A549 treated with Mapracorat at 1 μM for 4 hours (cell line): ENCODE results near the gene BMP8B. TPM values are rescaled to one million over a fixed set of nuclear protein-coding genes. Genes with fewer than 3 reads are reported as not detected.

Experiments
- total RNA-seq: library from RNA; stranded (reverse); fragments of 200-300 nt; extraction: Qiagen RNA extraction; gene quantifications from 5 replicates; pipeline ENCODE4 v1.2.3, GENCODE V29; 2022

The BMP8B gene, protein sequence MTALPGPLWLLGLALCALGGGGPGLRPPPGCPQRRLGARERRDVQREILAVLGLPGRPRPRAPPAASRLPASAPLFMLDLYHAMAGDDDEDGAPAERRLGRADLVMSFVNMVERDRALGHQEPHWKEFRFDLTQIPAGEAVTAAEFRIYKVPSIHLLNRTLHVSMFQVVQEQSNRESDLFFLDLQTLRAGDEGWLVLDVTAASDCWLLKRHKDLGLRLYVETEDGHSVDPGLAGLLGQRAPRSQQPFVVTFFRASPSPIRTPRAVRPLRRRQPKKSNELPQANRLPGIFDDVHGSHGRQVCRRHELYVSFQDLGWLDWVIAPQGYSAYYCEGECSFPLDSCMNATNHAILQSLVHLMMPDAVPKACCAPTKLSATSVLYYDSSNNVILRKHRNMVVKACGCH
- 4.0 to 5.5 TPM (median 4.7 TPM) in 5 replicates for total RNA-seq

DNA sequence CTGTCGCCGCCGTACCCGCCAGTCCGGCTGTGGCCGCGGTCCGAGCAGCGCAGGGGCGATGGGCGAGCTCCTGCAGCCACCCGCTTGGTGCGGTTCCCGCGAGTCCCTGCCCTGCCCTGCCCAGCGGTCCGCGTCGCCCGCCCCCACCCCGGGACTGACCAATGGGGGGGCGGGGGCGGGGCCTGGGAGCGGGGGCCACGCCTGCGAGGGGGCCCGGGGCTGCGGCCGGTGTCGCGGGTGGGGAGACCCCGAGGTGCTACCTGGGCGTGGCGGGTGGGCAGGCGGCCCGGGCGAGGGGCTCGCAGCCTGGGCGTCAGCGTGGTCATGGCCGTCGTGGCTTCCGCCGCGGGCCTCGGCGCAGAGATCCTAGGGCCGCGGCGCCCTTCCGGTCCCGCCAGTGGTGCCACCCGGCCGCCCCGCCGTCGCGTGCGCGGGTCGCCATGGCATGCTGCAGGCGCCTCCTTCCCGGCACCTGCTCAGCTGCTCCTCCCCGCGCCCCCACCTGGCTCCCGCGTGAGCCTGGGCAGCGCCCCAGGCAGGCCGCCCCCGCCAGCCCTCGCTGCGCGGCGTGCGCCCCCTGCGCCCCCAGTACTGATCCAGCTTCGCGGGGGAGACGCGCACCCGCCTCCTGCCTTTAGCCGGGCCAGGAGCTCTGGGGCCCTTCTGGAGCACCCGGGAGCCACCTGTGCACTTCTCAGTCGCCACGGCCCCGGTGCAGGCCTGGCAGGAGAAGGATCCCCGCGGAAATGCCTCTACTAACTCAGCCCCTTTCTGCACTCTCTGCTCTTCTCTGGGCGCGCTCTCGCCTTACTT, at the start of gene BMP8B:
Gene BMP8B (minus strand): TSS at position 108 of the 813 bp plus-strand sequence. CDS start 380 bp downstream, outside the sequence.

DNA sequence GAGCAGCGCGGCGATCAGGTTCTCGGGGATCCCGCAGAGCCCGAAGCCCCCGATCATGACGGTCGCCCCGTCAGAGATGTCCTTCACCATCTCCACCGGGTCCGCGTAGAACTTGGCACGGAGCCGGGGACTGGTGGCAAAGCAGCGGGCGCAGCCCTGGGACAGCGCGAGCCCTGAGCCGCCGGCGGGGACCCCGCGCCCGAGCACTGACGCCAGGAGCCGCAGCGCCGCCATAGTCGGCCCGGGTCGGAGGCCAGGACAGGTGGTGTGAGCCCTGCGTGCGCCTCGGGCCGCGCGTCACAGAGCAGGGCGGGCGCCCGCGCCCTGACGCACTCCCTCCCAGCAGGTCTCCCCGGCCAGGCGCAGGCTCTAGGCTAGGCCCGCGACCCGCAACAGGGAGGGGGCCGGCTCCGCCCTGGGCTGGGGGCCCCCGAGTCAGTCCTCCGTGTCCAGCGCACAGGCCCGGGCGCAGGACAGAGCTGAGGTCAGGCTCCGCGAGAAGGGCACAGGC, 17.6 kb downstream of the BMP8B start, which contains the start of gene OXCT2:
Gene OXCT2 (minus strand): TSS at position 327 of the 511 bp plus-strand sequence. CDS start 93 bp downstream, at position 234.

DNA sequence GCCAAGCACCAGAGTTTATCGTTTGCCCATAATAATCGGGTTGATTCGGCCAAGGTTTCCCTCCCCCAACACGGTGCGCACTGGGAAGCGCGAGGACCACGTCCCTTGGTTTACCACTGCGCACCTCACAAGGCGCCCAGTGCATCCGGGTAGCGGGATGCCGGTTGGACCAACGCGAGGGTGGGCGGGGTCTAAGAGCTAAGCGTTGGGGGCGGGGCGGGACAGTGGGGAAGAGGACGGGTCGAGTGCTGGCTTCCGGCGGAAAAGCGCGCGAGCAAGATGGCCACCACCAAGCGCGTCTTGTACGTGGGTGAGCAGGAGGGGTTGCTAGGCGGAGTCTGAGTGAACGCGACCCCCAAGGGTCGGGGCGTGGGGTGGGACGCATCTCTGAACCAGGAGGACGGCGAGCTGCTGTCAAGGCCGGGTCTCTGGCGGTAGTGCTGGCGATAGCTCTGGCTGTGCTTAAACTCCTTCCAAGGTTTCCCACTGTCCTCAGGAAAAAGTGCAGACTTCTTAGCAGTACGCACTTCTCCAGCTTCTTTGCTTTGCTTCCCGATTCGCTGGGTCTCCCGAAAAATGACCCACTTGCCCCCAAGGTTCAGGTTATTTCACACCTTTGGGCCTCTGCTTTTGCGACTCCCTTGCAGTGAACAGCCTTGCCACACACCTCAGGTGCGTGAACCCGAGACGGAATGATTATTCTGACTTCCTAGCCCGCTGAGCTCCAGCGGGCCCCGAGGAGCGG, 49.9 kb downstream of the BMP8B start, which contains the start of gene PPIE:
Gene PPIE (plus strand): TSS at position 261 of the 745 bp plus-strand sequence. CDS start 19 bp downstream, at position 280.

Other genes with a start within 250 kb of the BMP8B start
- gene PABPC4, start 212.1 kb downstream of the BMP8B start, total RNA-seq = 122 to 154 TPM (median 126 TPM) in 5 replicates
- gene HEYL, start 149.2 kb downstream of the BMP8B start, total RNA-seq = 2.9 to 3.3 TPM (median 3.1 TPM) in 5 replicates
- not detected in 5 replicates for gene NT5C1A, start 116.8 kb downstream of the BMP8B start, total RNA-seq
- gene HPCAL4, start 97.4 kb downstream of the BMP8B start, total RNA-seq = 0.21 to 0.30 TPM (median 0.26 TPM) in 5 replicates
- gene PPIE, start 50.0 kb downstream of the BMP8B start, total RNA-seq = 39.2 to 42.1 TPM (median 39.4 TPM) in 5 replicates
- gene OXCT2, start 17.5 kb downstream of the BMP8B start, total RNA-seq = 0.27 to 0.59 TPM (median 0.47 TPM) in 5 replicates
- 13.1 to 16.9 TPM (median 16.3 TPM) in 5 replicates for gene TRIT1, start 94.6 kb upstream of the BMP8B start, total RNA-seq
- gene MYCL, start 113.1 kb upstream of the BMP8B start, total RNA-seq = 1.1 to 1.4 TPM (median 1.3 TPM) in 5 replicates
- 6.1 to 7.6 TPM (median 6.9 TPM) in 5 replicates for gene MFSD2A, start 166.3 kb upstream of the BMP8B start, total RNA-seq